Peyer's patch (tissue), 4 donors: ENCODE results near the gene KBTBD12. TPM values are rescaled to one million over a fixed set of nuclear protein-coding genes. Genes with fewer than 3 reads are reported as not detected.
"Not testable (repeated sequence)": the region's sequence is repeated elsewhere in the genome, so short reads cannot be mapped to it uniquely, and the experiment has no call there.

Source experiments
- DNase-seq, 3 donors: peaks; one replicate each; pipeline ENCODE4 v3.0.0-alpha.2; 2017 to 2019
- H3K27ac ChIP-seq, 4 donors: fragments of 200-600 bp; sonication (generic); one replicate each; pipeline ENCODE4 v1.5.1; 2016 to 2019
- H3K27me3 ChIP-seq, 2 donors: fragments of 200-600 bp; sonication (generic); one replicate each; pipeline ENCODE4 v1.5.1; 2019
- H3K36me3 ChIP-seq, 3 donors: fragments of 200-600 bp; sonication (generic); one replicate each; pipeline ENCODE4 v1.5.1; 2016 to 2019
- H3K4me1 ChIP-seq, 4 donors: fragments of 200-600 bp; sonication (generic); one replicate each; pipeline ENCODE4 v1.5.1; 2016 to 2019
- H3K4me3 ChIP-seq, 4 donors: fragments of 200-600 bp; sonication (generic); 1 replicate in 3 of 4; 2 replicates in 1 of 4; pipeline ENCODE4 v1.5.1; 2016 to 2019; ENCODE audit warnings: mild to moderate bottlenecking in 1 of 4
- H3K9me3 ChIP-seq, 4 donors: fragments of 200-600 bp; sonication (generic); one replicate each; pipeline ENCODE4 v1.5.1; 2016 to 2019; ENCODE audit warnings: mild to moderate bottlenecking in 1 of 4
- POLR2A ChIP-seq, 2 donors: fragments of 450-650 bp; IDR thresholded peaks; one replicate each; pipeline ENCODE4 v1.5.1; 2017; ENCODE audit warnings: antibody characterized with exemption in 2 of 2, mild to moderate bottlenecking in 2 of 2, moderate library complexity in 2 of 2
- total RNA-seq, 4 donors: library from RNA; depleted of rRNA; stranded (reverse); fragments of >200 nt; gene quantifications; one replicate each; pipeline ENCODE4 v1.1.0, GENCODE V29; 2016
- TF ChIP-seq, protein P1 (sequence below), 6 experiments: fragments of 450-650 bp in 4 of 6; fragments of 200-600 bp in 2 of 6; sonication (generic) in 1 of 6; IDR thresholded peaks; one replicate each; pipeline ENCODE4 v1.5.1; 2017 to 2019; ENCODE audit warnings: antibody characterized with exemption in 6 of 6, mild to moderate bottlenecking in 3 of 6, moderate library complexity in 1 of 6

The KBTBD12 gene
- total RNA-seq, 4 donors from 2014 or later, result 1.5 to 3.5 (median 2.8) TPM

DNA sequence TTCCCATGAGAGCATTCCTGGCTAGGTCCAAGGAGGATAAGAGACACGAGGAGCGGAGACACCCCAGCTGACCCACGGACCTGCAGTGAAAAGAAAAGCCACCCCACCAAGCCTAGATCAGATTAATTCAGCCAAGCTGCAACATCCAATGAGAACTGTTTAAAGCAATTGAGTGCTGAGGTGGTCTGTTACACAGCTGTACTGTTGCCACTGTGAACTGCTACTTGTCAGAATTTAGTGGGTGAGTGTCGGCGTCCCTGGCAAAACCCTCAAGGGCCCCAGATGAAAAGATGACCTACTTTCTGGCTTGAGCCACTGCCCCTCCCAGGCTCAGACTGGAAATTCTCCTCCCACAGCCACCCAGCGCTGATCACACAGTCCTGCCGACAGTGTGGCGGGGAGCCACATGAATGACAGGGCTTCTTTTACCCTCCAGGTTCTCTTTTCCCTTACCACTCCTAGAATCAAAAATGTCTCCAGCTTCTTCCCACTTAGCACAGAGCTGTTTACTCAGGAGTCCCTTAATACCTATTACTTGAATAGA, 26.4 kb upstream of the KBTBD12 start:
- H3K9me3 ChIP-seq, result peaks cover 0 to 17% (median 6%) of the 10 kb centered on the region in 4 donors
- H3K4me1 ChIP-seq, result no peaks in the 10 kb centered on the region
- H3K27me3 ChIP-seq, result no peaks in the 10 kb centered on the region
- TF ChIP-seq, protein P1, sequence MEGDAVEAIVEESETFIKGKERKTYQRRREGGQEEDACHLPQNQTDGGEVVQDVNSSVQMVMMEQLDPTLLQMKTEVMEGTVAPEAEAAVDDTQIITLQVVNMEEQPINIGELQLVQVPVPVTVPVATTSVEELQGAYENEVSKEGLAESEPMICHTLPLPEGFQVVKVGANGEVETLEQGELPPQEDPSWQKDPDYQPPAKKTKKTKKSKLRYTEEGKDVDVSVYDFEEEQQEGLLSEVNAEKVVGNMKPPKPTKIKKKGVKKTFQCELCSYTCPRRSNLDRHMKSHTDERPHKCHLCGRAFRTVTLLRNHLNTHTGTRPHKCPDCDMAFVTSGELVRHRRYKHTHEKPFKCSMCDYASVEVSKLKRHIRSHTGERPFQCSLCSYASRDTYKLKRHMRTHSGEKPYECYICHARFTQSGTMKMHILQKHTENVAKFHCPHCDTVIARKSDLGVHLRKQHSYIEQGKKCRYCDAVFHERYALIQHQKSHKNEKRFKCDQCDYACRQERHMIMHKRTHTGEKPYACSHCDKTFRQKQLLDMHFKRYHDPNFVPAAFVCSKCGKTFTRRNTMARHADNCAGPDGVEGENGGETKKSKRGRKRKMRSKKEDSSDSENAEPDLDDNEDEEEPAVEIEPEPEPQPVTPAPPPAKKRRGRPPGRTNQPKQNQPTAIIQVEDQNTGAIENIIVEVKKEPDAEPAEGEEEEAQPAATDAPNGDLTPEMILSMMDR (IDR thresholded peaks at IDR 0.05), result no peak
- no peak for TF ChIP-seq POLR2A (IDR thresholded peaks at IDR 0.05)
- H3K27ac ChIP-seq, result no peak overlapping the region
- DNase-seq, result no peak
- H3K4me3 ChIP-seq, result no peak overlapping the region
- H3K36me3 ChIP-seq, result no peaks in the 10 kb centered on the region

DNA sequence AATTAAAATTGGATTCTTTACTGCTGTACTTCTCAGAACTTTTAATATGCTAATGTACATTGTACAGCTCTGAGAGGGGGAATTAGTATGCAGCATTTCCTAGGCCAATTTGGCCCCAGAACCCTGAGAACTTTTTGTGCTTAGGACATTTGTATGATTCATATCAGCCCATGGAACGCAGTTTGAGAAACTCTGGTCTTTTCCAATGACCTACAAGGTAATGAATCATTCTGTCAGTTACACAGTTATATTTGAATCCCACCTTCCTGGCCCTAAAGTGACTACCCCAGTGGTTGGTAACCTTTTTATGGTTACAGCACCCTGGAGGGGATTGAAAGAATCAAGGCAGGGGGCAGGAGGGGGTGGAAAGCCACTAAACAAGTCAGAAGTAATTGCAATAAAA, 25.6 kb upstream of the KBTBD12 start:
- H3K9me3 ChIP-seq, result peaks cover 0 to 17% (median 6%) of the 10 kb centered on the region in 4 donors
- H3K4me3 ChIP-seq, result no peak overlapping the region
- no peaks in the 10 kb centered on the region for H3K4me1 ChIP-seq
- TF ChIP-seq, protein P1 (IDR thresholded peaks at IDR 0.05), result no peak
- H3K36me3 ChIP-seq, result no peaks in the 10 kb centered on the region
- H3K27ac ChIP-seq, result peak overlapping the region in 1 of 4 donors; percentile 57
- H3K27me3 ChIP-seq, result no peaks in the 10 kb centered on the region
- DNase-seq, result no peak

GRCh38 chr3:127889976-127890650, 24.9 kb upstream of the KBTBD12 start:
- H3K4me1 ChIP-seq, result no peaks in the 10 kb centered on the region
- TF ChIP-seq POLR2A (IDR thresholded peaks at IDR 0.05), result no peak
- TF ChIP-seq, protein P1 (IDR thresholded peaks at IDR 0.05), result peak in 1 of 6 experiments; percentile 5
- H3K36me3 ChIP-seq, result no peaks in the 10 kb centered on the region
- H3K9me3 ChIP-seq, result peaks cover 0 to 17% (median 6%) of the 10 kb centered on the region in 4 donors
- no peaks in the 10 kb centered on the region for H3K27me3 ChIP-seq
- no peak for DNase-seq
- peak overlapping the region in 3 of 4 donors; percentile 27 to 72 (median 57) for H3K27ac ChIP-seq
- no peak overlapping the region for H3K4me3 ChIP-seq

- peak overlapping the region in 3 of 4 donors; percentile 27 to 72 (median 57) for H3K27ac ChIP-seq
- peak in 1 of 3 donors; percentile 69 for DNase-seq
- H3K4me1 ChIP-seq, result not testable (repeated sequence)
These were observed 24.3 kb upstream of the KBTBD12 start for GRCh38 chr3:127890651-127891290.

DNA sequence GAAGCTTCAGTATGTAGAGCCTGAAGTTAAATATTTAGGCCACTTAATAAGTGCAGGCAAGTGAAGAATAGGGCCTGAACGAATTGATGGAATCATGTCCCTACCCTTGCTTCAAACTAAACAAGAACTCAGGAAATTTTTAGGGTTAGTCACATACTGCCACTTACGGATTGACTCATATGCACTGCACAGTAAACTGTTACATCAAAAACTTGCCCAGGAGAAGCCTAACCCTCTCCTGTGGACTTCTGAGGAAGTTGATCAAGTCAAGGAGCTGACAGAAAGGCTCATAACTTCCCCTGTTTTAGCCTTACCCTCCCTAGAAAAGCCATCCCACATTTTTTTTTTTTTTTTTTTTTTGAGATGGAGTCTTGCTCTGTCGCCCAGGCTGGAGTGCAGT, 20.6 kb upstream of the KBTBD12 start:
- H3K4me1 ChIP-seq, result no peaks in the 10 kb centered on the region
- DNase-seq, result no peak
- no peak overlapping the region for H3K27ac ChIP-seq
- H3K9me3 ChIP-seq, result peaks cover 0 to 17% (median 6%) of the 10 kb centered on the region in 4 donors
- no peaks in the 10 kb centered on the region for H3K27me3 ChIP-seq
- no peak overlapping the region for H3K4me3 ChIP-seq
- H3K36me3 ChIP-seq, result no peaks in the 10 kb centered on the region
- TF ChIP-seq, protein P1 (IDR thresholded peaks at IDR 0.05), result no peak
- TF ChIP-seq POLR2A (IDR thresholded peaks at IDR 0.05), result no peak

More at GRCh38 chr3:127890651-127891290, 24.3 kb upstream of the KBTBD12 start:
- H3K27me3 ChIP-seq, H3K4me3 ChIP-seq, H3K36me3 ChIP-seq: not testable (repeated sequence)
- peaks cover 0 to 17% (median 6%) of the 10 kb centered on the region in 4 donors for H3K9me3 ChIP-seq

GRCh38 chr3:127899200-127899599, 15.8 kb upstream of the KBTBD12 start:
- TF ChIP-seq, protein P1 (IDR thresholded peaks at IDR 0.05), result no peak
- no peak for TF ChIP-seq POLR2A (IDR thresholded peaks at IDR 0.05)
- no peak overlapping the region for H3K4me3 ChIP-seq
- no peaks in the 10 kb centered on the region for H3K27me3 ChIP-seq
- DNase-seq, result no peak
- no peaks in the 10 kb centered on the region for H3K9me3 ChIP-seq
- no peak overlapping the region for H3K27ac ChIP-seq
- no peaks in the 10 kb centered on the region for H3K4me1 ChIP-seq
- no peaks in the 10 kb centered on the region for H3K36me3 ChIP-seq
